ENCODE results near the gene LMBR1L.
A peak's percentile ranks its signal among the peaks of the same experiment; 100 is the strongest.
"Not testable (repeated sequence)": the region's sequence is repeated elsewhere in the genome, so short reads cannot be mapped to it uniquely, and the experiment has no call there.

The LMBR1L gene

GRCh38 chr12:49130151-49131050, 19.8 kb upstream of the LMBR1L start:
- peaks cover 41% of the 10 kb centered on the region for H3K4me1 Mint-ChIP-seq
- ATAC-seq: peak; percentile 81
- no peaks in the 10 kb centered on the region for H3K9me3 Mint-ChIP-seq
- peak overlapping the region; percentile 99 for H3K4me3 Mint-ChIP-seq
- peaks cover 43% of the 10 kb centered on the region for H3K36me3 Mint-ChIP-seq
- peak overlapping the region; percentile 99 for H3K27ac Mint-ChIP-seq
- no peaks in the 10 kb centered on the region for H3K27me3 Mint-ChIP-seq

- peak overlapping the region; percentile 99 for H3K27ac Mint-ChIP-seq
- H3K4me3 Mint-ChIP-seq: peak overlapping the region; percentile 99
- ATAC-seq: no peak
- no peaks in the 10 kb centered on the region for H3K27me3 Mint-ChIP-seq
- H3K9me3 Mint-ChIP-seq: no peaks in the 10 kb centered on the region
- H3K4me1 Mint-ChIP-seq: peaks cover 41% of the 10 kb centered on the region
- peaks cover 43% of the 10 kb centered on the region for H3K36me3 Mint-ChIP-seq
These were observed 18.9 kb upstream of the LMBR1L start for GRCh38 chr12:49129332-49130150.

- H3K27ac Mint-ChIP-seq, H3K4me3 Mint-ChIP-seq, H3K27me3 Mint-ChIP-seq, ATAC-seq, H3K9me3 Mint-ChIP-seq: not testable (repeated sequence)
- peaks cover 43% of the 10 kb centered on the region for H3K36me3 Mint-ChIP-seq
- H3K4me1 Mint-ChIP-seq: peaks cover 29% of the 10 kb centered on the region
These were observed 17.3 kb upstream of the LMBR1L start for GRCh38 chr12:49127971-49128370.

- no peak for ATAC-seq
These were observed 16.5 kb upstream of the LMBR1L start for GRCh38 chr12:49126852-49127763.

GRCh38 chr12:49121047-49121696, 10.5 kb upstream of the LMBR1L start:
- Mint-ChIP-seq H3K27me3 (no peaks in the 10 kb centered on the region), H3K4me1 (no peaks in the 10 kb centered on the region), H3K36me3 (no peaks in the 10 kb centered on the region), H3K4me3 (no peak overlapping the region), H3K27ac (no peak overlapping the region), H3K9me3 (no peaks in the 10 kb centered on the region)
- ATAC-seq: no peak

More at GRCh38 chr12:49126852-49127763, 16.5 kb upstream of the LMBR1L start:
- peaks cover 43% of the 10 kb centered on the region for H3K36me3 Mint-ChIP-seq
- H3K4me1 Mint-ChIP-seq: peaks cover 25% of the 10 kb centered on the region
- no peak overlapping the region for H3K4me3 Mint-ChIP-seq
- H3K27me3 Mint-ChIP-seq: no peaks in the 10 kb centered on the region
- H3K27ac Mint-ChIP-seq: no peak overlapping the region
- H3K9me3 Mint-ChIP-seq: no peaks in the 10 kb centered on the region

GRCh38 chr12:49111206-49111605, 559 bp upstream of the LMBR1L start:
- Mint-ChIP-seq H3K27ac (peak overlapping the region; percentile 93), H3K4me3 (peak overlapping the region; percentile 96), H3K27me3 (no peaks in the 10 kb centered on the region), H3K36me3 (peaks cover under 1% of the 10 kb centered on the region), H3K9me3 (no peaks in the 10 kb centered on the region), H3K4me1 (peaks cover 35% of the 10 kb centered on the region)
- no peak for ATAC-seq

- no peaks in the 10 kb centered on the region for H3K9me3 Mint-ChIP-seq
- H3K4me3 Mint-ChIP-seq: peak overlapping the region; percentile 96
- ATAC-seq: peak; percentile 20
- peaks cover 44% of the 10 kb centered on the region for H3K4me1 Mint-ChIP-seq
- H3K36me3 Mint-ChIP-seq: peaks cover 13% of the 10 kb centered on the region
- H3K27me3 Mint-ChIP-seq: no peaks in the 10 kb centered on the region
- peak overlapping the region; percentile 93 for H3K27ac Mint-ChIP-seq
These were observed 795 bp downstream of the LMBR1L start for GRCh38 chr12:49109641-49110463.

- Mint-ChIP-seq H3K4me1 (peaks cover 51% of the 10 kb centered on the region), H3K4me3 (peak overlapping the region; percentile 96), H3K9me3 (no peaks in the 10 kb centered on the region), H3K36me3 (peaks cover 22% of the 10 kb centered on the region), H3K27me3 (no peaks in the 10 kb centered on the region), H3K27ac (no peak overlapping the region)
- no peak for ATAC-seq
These were observed 1.7 kb downstream of the LMBR1L start for GRCh38 chr12:49108958-49109404.

GRCh38 chr12:49105504-49106084, 5.1 kb downstream of the LMBR1L start:
- no peak overlapping the region for H3K27ac Mint-ChIP-seq
- H3K4me3 Mint-ChIP-seq: no peak overlapping the region
- peaks cover 50% of the 10 kb centered on the region for H3K36me3 Mint-ChIP-seq
- no peaks in the 10 kb centered on the region for H3K27me3 Mint-ChIP-seq
- H3K9me3 Mint-ChIP-seq: no peaks in the 10 kb centered on the region
- no peak for ATAC-seq
- H3K4me1 Mint-ChIP-seq: peaks cover 51% of the 10 kb centered on the region

GRCh38 chr12:49104822-49105221, 5.8 kb downstream of the LMBR1L start:
- Mint-ChIP-seq H3K4me3 (no peak overlapping the region), H3K27ac (no peak overlapping the region), H3K9me3 (no peaks in the 10 kb centered on the region), H3K36me3 (peaks cover 58% of the 10 kb centered on the region), H3K27me3 (no peaks in the 10 kb centered on the region), H3K4me1 (peaks cover 48% of the 10 kb centered on the region)
- no peak for ATAC-seq

GRCh38 chr12:49100380-49100779, 10.3 kb downstream of the LMBR1L start:
- Mint-ChIP-seq H3K9me3 (no peaks in the 10 kb centered on the region), H3K27ac (no peak overlapping the region), H3K4me1 (peaks cover 8% of the 10 kb centered on the region), H3K4me3 (no peak overlapping the region), H3K36me3 (peaks cover 84% of the 10 kb centered on the region), H3K27me3 (peaks cover 3% of the 10 kb centered on the region)
- no peak for ATAC-seq

GRCh38 chr12:49098703-49099102, 11.9 kb downstream of the LMBR1L start:
- no peak overlapping the region for H3K27ac Mint-ChIP-seq
- H3K27me3 Mint-ChIP-seq: peaks cover 20% of the 10 kb centered on the region
- peaks cover 72% of the 10 kb centered on the region for H3K36me3 Mint-ChIP-seq
- H3K4me1 Mint-ChIP-seq: peaks cover 17% of the 10 kb centered on the region
- no peak for ATAC-seq
- no peak overlapping the region for H3K4me3 Mint-ChIP-seq
- no peaks in the 10 kb centered on the region for H3K9me3 Mint-ChIP-seq

- H3K4me1 Mint-ChIP-seq: peaks cover 20% of the 10 kb centered on the region
- H3K9me3 Mint-ChIP-seq: no peaks in the 10 kb centered on the region
- H3K27me3 Mint-ChIP-seq: peaks cover 26% of the 10 kb centered on the region
- no peak overlapping the region for H3K4me3 Mint-ChIP-seq
- peaks cover 65% of the 10 kb centered on the region for H3K36me3 Mint-ChIP-seq
- no peak overlapping the region for H3K27ac Mint-ChIP-seq
- ATAC-seq: peak; percentile 50
These were observed 12.6 kb downstream of the LMBR1L start for GRCh38 chr12:49098035-49098451.
